ENCODE data around the gene CALR3.
"Not testable (repeated sequence)": the region's sequence is repeated elsewhere in the genome, so short reads cannot be mapped to it uniquely, and the experiment has no call there.

The CALR3 gene

DNA sequence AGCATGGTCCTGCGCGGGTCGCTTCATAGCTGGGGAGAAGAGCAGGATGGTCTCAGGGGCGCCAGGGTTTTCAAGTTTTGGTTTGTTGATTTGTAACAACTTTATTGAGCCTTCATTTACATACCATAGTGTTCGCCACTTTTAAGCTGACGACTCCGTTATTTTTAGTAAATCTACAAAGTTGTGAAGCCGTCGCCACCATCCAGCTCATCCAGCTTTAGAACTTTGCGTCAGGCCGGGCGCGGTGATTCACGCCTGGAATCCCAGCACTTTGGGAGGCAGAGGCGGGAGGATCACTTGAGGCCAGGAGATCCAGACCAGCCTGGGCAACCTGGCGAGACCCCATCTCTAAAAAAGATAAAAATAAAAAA, 631 bp upstream of the CALR3 start:
- DNase-seq (ENCODE audit: low spot score): no peak

DNA sequence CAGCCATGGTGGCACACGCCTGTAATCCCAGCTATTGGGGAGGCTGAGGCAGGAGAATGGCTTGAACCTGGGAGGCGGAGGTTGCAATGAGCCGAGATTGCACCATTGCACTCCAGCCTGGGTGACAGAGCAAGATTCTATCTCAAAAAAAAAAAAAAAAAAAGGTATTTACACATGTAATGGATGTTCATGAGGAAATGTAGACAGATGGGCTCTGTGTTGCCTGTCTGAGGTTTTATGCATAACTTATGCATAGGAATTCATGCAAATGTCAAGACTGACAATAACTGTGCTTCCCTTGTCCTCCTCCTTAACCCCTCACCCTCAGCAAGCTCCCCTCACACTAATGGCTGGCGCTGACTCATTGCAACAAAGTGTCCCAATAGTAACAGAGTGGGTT, 9.5 kb downstream of the CALR3 start:
- not testable (repeated sequence) for DNase-seq (ENCODE audit: low spot score)

DNA sequence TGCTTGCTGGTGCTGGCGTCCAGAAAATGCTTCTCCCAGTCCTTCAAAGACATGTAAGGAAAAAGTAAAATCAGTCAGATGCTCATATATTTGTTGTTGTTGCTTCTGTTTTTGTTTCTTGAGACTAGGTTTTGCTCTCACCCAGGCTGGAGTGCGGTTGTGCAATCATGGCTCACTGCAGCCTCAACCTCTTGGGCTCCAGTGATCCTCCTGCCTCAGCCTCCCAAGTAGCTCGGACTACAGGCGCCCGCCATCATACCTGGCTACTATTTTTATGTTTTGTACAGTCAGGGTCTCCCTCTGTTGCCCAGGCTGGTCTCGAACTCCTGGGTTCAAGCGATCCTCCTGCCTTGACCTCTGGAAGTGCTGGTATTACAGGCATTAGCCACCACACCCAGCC, 13.2 kb downstream of the CALR3 start:
- no peak for DNase-seq (ENCODE audit: low spot score)

DNA sequence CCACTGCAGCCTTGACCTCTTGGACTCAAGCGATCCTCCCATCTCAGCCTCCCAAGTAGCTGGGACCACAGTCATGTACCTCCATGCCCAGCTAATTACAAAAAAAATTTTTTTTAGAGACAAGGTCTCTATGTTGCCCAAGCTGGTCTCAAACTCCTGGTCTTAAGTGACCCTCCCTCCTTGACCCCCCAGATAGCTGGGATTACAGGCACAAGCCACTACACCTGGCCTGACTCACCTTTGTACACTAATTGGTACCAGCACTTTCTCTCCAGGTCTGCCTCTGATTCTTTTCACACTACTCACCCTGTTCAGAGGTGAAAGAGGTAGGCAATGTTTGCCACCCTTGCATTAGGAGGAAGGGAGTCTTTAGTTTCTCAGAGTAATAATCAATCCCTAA, 18.7 kb downstream of the CALR3 start:
- no peak for DNase-seq (ENCODE audit: low spot score)

DNA sequence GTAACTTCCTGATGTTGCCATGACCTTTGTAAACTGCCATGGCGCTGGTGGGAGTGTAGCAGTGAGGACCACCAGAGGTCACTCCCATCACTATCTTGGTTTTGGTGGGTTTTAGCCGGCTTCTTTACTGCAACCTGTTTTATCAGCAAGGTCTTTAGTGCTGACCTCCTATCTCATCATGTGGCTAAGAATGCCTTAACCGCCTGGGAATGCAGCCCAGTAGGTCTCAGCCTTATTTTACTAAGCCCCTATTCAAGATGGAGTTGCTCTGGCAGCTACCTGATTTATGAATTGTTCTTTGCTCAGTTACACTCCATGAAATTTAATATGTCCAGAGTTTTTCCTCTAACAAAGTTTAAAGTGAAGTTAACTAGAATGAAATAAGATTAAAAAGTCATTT, 19.6 kb downstream of the CALR3 start:
- no peak for DNase-seq (ENCODE audit: low spot score)

DNA sequence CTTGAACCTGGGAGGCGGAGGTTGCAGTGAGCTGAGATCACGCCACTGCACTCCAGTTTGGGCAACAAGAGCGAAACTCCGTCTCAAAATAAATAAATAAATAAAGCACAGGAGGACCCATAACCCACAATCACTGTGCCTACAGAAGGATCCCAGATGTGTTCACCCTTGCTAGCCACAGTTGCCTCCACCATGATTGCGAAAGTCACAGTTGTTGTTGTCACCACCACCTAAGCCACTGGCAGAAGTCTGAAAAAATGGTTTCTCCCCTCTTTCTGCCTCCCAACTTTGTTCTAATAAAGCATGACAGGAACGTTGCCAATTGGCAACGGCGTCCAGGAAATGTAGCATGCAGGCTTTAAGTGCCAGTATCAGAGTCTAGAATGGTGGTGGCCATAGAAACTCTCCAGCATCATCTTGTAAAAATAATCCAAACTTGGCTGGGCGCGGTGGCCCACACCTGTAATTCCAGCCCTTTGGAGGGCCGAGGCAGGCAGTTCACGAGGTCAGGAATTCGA, 22.0 kb downstream of the CALR3 start:
- no peak for DNase-seq (ENCODE audit: low spot score)

DNA sequence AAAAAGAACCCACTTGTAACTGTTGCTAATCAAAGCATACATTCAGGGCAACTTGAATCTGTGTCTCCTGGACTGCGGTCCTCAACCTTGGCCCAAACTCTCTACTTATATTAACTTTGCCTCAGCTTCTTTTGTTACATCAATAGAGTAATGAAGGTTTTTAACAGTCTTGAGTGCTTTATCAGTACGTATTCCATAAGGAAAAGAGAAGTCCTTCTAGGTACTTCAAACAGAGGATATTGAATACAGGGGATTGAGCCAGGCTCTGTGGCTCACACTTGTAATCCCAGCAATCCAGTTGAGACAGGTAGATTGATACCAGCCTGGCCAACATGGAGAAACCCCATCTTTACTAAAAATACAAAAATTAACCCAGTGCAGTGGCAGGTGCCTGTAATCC, 23.0 kb downstream of the CALR3 start:
- DNase-seq (ENCODE audit: low spot score): no peak

DNA sequence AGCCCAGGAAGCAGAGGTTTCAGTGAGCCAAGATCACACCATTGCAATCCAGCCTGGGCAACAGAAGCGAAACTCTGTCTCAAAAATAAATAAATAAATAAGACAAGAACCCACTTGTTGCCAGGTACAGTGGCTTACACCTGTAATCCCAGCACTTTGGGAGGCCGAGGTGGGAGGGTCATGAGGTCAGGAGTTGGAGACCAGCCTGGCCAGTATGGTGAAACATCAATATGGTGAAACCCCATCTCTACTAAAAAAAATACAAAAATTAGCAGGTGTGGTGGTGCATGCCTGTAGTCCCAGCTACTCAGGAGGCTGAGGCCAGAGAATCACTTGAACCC, 23.4 kb downstream of the CALR3 start:
- DNase-seq (ENCODE audit: low spot score): not testable (repeated sequence)

DNA sequence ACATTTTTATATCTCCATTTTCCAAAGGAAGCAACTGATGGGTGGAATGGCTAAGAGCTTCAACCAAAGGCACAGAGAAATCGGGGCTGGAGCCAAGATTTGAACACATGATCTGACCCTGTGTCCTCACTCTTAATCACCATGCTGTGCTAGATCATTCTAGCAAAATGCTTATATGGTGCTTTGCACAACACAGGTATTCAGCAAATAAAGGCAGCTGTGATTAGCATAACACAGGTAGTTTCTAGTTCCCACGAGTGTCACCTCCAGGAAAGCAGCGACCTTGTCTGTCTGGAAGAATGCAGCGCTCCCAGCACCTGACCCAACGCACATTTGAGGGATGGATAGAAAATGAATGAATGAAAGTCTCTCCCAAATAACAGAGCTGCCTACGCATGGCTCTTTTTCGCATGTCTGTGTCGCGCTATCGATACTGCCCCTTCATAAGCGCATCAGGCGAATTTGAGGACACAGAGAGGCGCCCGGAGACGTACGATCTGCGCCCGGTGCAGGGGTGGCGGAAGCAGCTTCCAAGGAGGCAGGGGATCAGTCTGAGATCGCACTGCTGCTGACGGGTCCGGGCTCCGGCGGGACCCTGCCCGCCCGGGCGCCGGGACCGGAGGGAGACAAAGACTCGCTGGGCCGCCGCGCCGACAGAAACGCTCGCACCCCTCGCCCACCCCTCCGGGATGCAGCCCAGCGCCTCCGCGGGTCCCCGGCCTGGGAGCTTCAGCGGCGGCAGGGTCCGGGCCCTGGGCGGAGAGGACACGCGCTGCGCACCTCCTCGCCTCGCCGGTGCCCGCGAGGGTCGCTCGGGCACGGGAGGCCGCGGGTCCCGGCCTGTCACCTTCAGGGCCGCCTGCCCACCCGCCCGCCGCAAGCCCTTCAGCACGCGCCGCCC, 24.8 kb downstream of the CALR3 start:
- DNase-seq (ENCODE audit: low spot score): peak; percentile 53

DNA sequence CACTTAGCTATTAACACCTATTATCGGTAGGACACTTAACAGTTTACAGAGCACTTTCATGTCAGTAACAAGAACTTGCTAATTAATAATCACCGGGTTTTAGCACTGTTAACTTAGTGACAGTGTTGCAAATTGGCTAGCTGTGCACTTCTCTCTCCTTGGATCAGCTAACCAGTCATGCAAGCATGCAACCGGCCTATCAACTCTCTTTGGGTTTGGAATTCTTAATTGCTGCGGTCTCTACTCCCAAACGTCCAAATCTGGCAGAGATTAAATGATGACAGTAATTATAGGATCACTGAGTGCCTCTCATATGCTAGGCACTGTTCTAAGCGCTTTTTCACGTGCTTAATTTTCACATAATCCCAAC, 25.4 kb downstream of the CALR3 start:
- peak; percentile 70 for DNase-seq (ENCODE audit: low spot score)

DNA sequence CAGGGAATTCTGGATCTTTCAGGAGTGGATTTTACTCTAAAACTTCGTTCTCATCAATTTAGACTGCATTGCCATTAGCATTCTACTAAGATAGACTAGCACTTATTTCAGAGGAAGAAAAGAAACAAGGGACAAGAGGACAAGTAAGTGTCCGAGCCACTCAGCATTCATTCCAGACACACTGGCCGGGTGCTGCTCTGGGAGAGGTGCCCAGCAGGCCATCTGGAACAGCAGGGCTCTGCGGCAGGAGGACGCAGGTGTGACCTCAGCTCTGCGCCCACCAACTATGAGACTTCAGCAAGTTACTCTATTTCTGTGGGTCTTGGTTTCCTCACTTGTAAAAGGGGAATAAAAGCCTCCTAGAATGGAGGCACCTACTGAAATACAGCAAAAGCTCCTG, 28.4 kb downstream of the CALR3 start:
- no peak for DNase-seq (ENCODE audit: low spot score)

DNA sequence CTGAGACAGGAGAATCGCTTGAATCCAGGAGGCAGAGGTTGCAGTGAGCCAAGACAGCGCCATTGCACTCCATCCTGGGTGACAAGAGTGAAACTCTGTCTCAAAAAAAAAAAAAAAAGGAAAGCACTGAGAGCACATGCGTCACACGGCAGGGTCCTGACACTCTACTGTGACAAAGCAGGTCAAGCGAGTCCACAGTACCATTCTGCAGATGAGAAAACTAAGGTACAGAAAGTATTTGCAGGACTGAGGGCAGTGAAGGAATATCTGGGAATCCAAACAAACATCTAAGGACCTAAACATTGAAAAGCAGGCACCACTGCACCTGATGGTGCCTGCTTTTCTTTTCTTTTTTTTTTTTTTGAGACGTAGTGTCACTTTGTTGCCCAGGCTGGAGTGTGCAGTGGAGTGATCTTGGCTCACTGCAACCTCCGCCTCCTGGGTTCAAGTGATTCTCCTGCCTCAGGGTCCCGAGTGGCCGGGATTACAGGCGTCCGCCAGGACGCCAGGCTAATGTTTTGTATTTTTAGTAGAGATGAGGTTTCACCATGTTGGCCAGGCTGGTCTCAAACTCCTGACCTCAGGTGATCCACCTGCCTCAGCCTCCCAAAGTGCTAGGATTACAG, 29.1 kb downstream of the CALR3 start:
- DNase-seq (ENCODE audit: low spot score): not testable (repeated sequence)

DNA sequence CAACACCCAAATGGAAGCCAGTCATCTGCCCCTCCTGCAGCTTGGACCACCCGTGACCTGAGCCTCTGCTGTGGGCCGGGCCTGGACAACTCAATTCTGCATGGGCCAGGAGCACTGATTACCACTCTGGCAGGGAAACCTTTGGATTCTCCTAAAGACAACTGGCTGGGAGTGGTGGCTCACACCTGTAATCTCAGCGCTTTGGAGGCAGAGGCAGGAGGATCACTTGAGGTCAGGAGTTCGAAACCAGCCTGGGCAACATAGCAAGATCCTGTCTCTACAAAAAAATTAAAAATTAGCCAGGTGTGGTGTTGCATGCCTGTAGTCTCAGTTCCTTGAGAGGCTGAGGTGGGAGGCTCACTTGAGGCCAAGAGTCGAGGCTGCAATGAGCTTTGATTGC, 30.7 kb downstream of the CALR3 start:
- DNase-seq (ENCODE audit: low spot score): no peak

DNA sequence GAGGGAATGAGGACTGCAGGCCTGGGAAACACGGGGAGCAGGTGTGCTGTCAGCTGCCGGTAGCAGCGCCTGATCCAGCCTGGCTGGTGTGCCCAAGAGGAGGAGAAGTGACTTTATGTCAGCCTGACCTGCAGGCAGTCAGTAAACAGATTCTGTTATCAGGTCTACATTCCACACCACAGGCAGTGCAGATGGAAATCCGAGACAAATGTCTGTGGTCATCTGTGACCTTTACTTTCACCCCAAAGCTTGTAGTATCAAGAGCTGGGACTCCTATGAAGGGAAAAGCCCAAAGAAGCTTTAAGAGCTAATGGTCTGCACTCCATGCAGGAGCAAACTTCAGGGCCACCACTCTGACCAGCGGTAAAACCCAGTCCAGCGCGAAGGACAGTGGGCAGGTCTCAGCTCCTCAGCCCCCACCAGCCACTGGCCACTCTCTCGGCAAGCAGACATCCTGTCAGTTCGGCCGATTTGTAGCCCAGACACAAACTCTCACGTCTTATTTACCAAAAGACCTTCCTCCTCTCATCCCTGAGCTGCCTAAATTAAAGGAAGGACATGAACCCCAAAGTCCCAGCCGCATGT, 31.9 kb downstream of the CALR3 start:
- DNase-seq (ENCODE audit: low spot score): no peak

DNA sequence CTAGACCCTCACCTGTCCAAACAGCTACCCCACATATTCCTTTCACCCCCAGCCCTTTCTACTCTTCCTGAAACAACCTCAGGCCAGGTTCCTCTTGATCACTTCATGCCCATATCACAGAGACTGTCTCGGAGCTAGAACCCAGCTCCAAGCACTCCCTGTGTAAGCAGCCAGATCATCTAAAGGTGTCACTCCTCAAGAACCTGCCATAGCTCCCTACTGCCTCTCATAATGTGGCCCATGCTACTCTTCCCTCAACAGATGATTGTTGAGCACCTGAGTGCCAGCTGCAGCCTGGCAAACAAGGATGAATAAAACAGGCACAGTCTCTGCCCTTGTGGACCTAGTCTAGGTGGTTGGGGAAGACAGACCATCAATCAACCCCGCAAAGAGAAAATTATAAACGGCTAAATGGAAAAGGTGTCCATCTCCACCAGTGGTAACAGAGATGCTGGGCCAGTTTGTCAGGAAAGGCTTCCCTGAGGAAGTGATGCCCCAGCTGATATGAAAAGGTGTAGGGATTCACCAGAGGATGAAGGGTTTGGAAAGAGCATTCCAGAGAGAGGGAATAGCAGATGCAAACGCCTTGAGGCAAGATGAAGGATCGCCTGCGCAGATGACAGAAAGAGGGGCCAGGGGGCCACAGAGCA, 32.5 kb downstream of the CALR3 start:
- DNase-seq (ENCODE audit: low spot score): no peak

DNA sequence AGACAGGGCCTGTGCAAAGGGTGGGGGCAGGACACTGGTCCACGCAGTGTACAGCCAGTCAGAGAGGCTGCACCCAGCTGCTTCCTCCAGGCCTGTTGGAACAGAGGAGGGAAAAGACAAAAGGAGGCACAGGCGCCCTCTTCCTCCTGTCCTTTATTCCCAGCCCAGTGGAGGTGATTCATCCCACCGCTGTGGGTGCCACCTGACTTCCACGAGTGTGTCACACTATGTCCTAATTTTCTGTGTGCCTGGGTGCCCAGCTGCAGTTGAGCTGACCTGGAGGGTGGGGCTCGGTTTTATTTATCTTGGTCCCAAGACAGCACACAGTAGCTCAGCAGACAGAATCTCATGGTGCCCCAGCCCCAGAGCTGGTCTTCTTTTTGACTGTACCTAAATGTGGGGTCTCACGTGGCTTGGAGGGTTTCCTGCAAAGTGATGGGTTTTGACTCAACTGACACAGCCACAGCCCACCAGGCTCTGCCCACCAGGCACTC, 33.2 kb downstream of the CALR3 start:
- no peak for DNase-seq (ENCODE audit: low spot score)

DNA sequence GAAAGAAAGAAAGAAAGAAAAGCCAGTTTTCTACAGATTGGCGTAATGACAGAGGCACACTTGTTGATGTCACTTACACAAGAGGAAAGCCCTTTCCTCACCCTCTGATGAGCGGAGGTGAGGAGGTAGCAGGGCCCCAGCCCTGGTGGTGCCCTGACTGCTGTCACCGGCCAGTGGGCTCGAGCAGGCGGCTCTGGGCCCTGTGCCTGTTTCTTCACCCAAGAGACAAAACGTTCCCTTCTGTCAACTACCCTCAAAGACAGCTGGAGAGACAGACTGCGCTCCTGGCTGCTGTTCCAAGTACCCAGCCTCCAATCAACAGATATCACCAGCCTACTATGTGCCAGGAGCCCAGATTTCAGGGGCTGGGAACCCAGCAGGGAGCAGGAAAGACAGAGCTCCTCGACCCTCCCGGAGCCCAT, 34.3 kb downstream of the CALR3 start:
- no peak for DNase-seq (ENCODE audit: low spot score)

DNA sequence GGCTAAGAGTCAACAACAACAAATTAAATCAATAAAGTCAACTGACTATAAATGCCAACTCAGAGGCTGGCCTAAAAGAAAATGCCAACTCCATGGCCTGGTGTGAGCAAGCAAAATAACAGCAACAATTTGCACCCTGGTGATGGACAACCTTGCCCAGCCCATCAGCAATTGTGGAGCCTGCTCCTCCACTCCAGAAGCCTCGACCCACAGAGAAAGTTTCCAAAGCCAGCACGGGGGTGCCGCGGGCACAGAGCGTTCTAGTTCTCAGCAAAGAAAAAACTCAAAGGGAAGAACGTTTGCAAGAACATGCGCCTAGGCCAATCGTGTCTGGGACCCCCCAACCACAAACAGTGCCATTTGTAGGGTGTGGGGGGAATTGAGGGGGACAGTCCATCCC, 35.5 kb downstream of the CALR3 start:
- no peak for DNase-seq (ENCODE audit: low spot score)

DNA sequence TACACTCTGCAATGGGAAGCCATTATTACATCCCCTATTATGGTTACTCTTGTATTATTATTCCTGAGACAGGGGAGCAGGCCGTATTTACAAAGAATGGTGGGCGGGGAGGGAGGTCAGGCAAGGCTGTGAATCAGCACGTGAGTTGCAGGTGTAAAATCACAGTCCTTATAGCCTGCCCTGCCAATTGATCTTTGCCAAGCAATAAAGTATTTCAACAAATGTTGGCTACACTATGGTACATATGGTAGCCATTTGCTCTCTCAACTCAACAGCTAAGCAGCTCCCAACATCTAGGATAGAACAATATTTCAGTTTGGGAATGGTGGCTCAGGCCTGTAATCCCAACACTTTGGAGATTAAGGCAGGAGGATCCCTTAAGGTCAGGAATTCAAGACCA, 36.3 kb downstream of the CALR3 start:
- no peak for DNase-seq (ENCODE audit: low spot score)

DNA sequence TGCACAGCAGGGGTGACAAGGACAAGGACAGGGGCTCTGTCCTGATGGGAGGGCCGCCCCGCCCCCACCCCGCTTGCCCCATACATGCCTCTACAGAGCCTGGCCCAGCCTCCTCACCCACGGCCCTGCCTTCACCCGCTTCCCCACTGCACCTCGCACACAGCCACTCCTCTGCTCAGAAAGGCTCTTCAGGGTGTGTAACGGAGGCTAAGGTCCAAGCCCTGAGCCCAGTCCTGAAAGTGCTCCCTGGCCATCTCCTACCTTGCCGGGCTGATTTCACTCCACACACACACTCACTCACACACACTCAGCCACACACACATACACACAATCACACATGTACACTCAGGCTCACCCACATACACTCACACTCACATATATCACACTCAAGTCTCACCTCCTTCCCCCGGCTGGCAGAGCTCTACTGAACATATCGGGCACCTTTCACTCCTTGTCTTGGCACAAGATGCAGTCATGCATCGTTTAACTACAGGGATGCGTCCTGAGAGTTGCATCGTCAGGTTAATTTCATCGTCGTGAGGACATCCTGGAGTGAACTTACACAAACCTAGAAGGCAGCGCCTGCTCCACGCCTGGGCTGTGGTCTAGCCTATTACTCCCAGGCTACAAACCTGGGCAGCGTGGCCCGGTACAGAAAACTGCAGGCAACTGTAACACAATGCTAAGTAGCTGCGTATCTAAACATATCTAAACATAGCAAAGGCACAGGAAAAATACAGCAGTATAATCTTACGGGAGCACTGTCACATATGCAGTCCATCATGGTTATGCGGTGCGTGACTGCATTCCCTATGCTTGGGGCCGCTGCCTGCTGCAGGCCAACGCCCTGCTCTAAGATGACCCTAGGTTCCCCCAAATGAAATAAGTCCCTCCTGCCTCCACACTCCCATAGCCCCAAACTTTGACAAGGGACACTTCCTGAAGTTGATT, 37.3 kb downstream of the CALR3 start:
- no peak for DNase-seq (ENCODE audit: low spot score)

DNA sequence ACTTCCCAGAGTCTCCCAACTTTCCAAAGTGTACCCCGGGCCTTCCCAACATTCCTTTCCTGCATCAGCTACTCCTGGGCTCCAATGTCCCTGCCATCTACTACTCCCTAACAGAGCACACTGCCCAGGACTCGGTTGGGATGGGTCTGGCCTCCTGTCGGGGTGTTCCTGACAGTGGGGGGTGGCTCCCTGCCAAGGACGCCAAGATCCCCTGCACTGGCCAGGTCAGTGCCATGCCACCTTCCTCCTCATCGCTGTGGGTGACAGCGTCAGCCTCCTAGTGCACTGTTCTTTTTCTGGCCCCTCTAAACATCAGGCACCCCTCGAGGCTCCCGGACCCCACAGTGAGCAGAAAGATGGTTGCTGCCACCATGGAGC, 38.0 kb downstream of the CALR3 start:
- DNase-seq (ENCODE audit: low spot score): no peak

All from D341Med (cell line).